ENCODE results near the gene COX10.

DNA sequence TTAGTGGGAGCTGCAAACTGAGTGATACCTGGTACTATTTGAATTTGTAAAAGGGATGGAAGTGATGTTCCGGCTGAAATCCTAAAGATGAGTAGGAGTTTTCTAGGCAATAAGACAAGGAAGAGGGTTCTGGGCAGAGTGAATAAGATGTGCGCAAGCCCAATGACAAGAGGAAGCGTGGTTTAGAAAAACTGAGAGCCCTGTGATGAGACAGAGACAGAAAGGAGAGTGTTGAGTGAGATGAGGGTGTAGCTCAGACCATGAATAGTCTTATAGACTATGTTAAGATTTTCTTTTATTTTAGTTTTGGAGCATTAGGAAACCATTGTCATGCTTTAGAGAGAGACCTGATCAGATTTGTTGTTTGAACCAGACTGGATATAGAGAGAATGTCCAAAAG is 50.2 kb downstream of the COX10 start:
- TF ChIP-seq, protein P1, sequence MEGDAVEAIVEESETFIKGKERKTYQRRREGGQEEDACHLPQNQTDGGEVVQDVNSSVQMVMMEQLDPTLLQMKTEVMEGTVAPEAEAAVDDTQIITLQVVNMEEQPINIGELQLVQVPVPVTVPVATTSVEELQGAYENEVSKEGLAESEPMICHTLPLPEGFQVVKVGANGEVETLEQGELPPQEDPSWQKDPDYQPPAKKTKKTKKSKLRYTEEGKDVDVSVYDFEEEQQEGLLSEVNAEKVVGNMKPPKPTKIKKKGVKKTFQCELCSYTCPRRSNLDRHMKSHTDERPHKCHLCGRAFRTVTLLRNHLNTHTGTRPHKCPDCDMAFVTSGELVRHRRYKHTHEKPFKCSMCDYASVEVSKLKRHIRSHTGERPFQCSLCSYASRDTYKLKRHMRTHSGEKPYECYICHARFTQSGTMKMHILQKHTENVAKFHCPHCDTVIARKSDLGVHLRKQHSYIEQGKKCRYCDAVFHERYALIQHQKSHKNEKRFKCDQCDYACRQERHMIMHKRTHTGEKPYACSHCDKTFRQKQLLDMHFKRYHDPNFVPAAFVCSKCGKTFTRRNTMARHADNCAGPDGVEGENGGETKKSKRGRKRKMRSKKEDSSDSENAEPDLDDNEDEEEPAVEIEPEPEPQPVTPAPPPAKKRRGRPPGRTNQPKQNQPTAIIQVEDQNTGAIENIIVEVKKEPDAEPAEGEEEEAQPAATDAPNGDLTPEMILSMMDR (IDR thresholded peaks at IDR 0.05 in 8 of 11, conservative IDR thresholded peaks at IDR 0.05 in 3 of 11), result no peak
- TF ChIP-seq POLR2AphosphoS5 (IDR thresholded peaks at IDR 0.05), result no peak
- no peak for TF ChIP-seq POLR2A (IDR thresholded peaks at IDR 0.05)

All from spleen (tissue), 7 donors.